ENCODE data around the gene HIC1.

Gene HIC1

GRCh38 chr17:2035541-2036488 is 19.1 kb upstream of the HIC1 start:
- H3K27ac ChIP-seq = no peak overlapping the region
- TF ChIP-seq CTCF (conservative IDR thresholded peaks at IDR 0.05) = no peak
- no peak for TF ChIP-seq ZFX (IDR thresholded peaks at IDR 0.05)

- TF ChIP-seq ZFX (IDR thresholded peaks at IDR 0.05) (no peak), CTCF (conservative IDR thresholded peaks at IDR 0.05) (no peak)
Measured at GRCh38 chr17:2037155-2037554, 17.7 kb upstream of the HIC1 start.

GRCh38 chr17:2040219-2040827 is 14.6 kb upstream of the HIC1 start:
- no peak overlapping the region for H3K27ac ChIP-seq
- TF ChIP-seq ZFX (IDR thresholded peaks at IDR 0.05) = no peak
- no peak for TF ChIP-seq CTCF (conservative IDR thresholded peaks at IDR 0.05)

More at GRCh38 chr17:2037155-2037554, 17.7 kb upstream of the HIC1 start:
- no peak overlapping the region for H3K27ac ChIP-seq

GRCh38 chr17:2040942-2041560 is 13.9 kb upstream of the HIC1 start:
- peak overlapping the region; percentile 85 for H3K27ac ChIP-seq
- TF ChIP-seq ZFX (IDR thresholded peaks at IDR 0.05) (no peak), CTCF (conservative IDR thresholded peaks at IDR 0.05) (no peak)

GRCh38 chr17:2041561-2042389 is 13.1 kb upstream of the HIC1 start, which contains the start of gene OVCA2:
Gene OVCA2 (plus strand): TSS chr17:2042022. CDS start chr17:2042048, 26 bp downstream.
- TF ChIP-seq CTCF (conservative IDR thresholded peaks at IDR 0.05) (peak; percentile 55), ZFX (IDR thresholded peaks at IDR 0.05) (0 out of 2 replicates have a peak, but pooled peaks have one; percentile 34)

GRCh38 chr17:2042390-2042847 is 12.5 kb upstream of the HIC1 start:
- peak overlapping the region; percentile 85 for H3K27ac ChIP-seq
- no peak for TF ChIP-seq CTCF (conservative IDR thresholded peaks at IDR 0.05)
- TF ChIP-seq ZFX (IDR thresholded peaks at IDR 0.05) = no peak; the same call in 1 of the 2 replicates

More at GRCh38 chr17:2041561-2042389, 13.1 kb upstream of the HIC1 start, which contains the start of gene OVCA2:
- H3K27ac ChIP-seq = peak within 1 kb of the TSS; percentile 85
